Testis (tissue), 3 donors: ENCODE measurements around the gene CELSR1. TPM values are rescaled to one million over a fixed set of nuclear protein-coding genes. Genes with fewer than 3 reads are reported as not detected.

Source experiments
- DNase-seq: peaks from one replicate; pipeline ENCODE4 v3.0.0-alpha.2; 2019
- H3K27ac ChIP-seq, 2 donors: fragments of 200-600 bp; sonication (generic); one replicate each; pipeline ENCODE4 v1.5.1; 2019
- H3K27me3 ChIP-seq: fragments of 200-600 bp; sonication (generic); one replicate; pipeline ENCODE4 v1.5.1; 2019
- H3K36me3 ChIP-seq: fragments of 200-600 bp; sonication (generic); one replicate; pipeline ENCODE4 v1.5.1; 2017; ENCODE audit warnings: low read depth; ENCODE audit errors: missing control alignments
- H3K4me1 ChIP-seq: fragments of 200-600 bp; sonication (generic); one replicate; pipeline ENCODE4 v1.5.1; 2019
- H3K4me3 ChIP-seq, 2 donors: fragments of 200-600 bp; sonication (generic); one replicate each; pipeline ENCODE4 v1.5.1; 2017 to 2019
- H3K9me3 ChIP-seq: fragments of 200-600 bp; sonication (generic); one replicate; pipeline ENCODE4 v1.5.1; 2017
- POLR2A ChIP-seq: fragments of 450-650 bp; IDR thresholded peaks from one replicate; pipeline ENCODE4 v1.6.1; 2017; ENCODE audit warnings: antibody characterized with exemption, mild to moderate bottlenecking, moderate library complexity
- WGBS, 2 donors: methylation state at CpG; one replicate each; pipeline ENCODE4 v1.1.5; 2018; 5-methylcytosine and 5-hydroxymethylcytosine counted together
- intact Hi-C: fragments of 100-400 bp; cut with DNase I; formaldehyde crosslinking; loops from one replicate; pipeline ENCODE4 v1.15.1; 2023; ENCODE audit warnings: low total_unique reads
- polyA plus RNA-seq: library from polyadenylated mRNA; stranded (reverse); fragments of 350-450 nt; fragmentation: Illumina TruSeq; extraction: RNeasy Lipid Tissue Mini Kit (QIAGEN cat#74804); gene quantifications from one replicate; pipeline ENCODE4 v1.2.3, GENCODE V29; 2014; ENCODE audit warnings: low read depth, low replicate concordance; ENCODE audit not compliant: insufficient read depth
- total RNA-seq, 2 donors: library from RNA; depleted of rRNA; stranded (reverse); fragments of >200 nt; gene quantifications; one replicate each; pipeline ENCODE4 v1.2.3, GENCODE V29; 2016
- TF ChIP-seq, protein P1 (sequence below), 3 experiments: fragments of 450-650 bp in 2 of 3; fragments of 200-600 bp in 1 of 3; sonication (generic) in 1 of 3; IDR thresholded peaks; one replicate each; pipeline ENCODE4 v1.5.1; 2016 to 2019; ENCODE audit warnings: antibody characterized with exemption in 3 of 3, mild to moderate bottlenecking in 2 of 3, moderate library complexity in 1 of 3

The CELSR1 gene
- total and polyA plus RNA-seq, 3 donors from 2014 or later, result 5.6 to 21.5 (median 13.8) TPM

DNA sequence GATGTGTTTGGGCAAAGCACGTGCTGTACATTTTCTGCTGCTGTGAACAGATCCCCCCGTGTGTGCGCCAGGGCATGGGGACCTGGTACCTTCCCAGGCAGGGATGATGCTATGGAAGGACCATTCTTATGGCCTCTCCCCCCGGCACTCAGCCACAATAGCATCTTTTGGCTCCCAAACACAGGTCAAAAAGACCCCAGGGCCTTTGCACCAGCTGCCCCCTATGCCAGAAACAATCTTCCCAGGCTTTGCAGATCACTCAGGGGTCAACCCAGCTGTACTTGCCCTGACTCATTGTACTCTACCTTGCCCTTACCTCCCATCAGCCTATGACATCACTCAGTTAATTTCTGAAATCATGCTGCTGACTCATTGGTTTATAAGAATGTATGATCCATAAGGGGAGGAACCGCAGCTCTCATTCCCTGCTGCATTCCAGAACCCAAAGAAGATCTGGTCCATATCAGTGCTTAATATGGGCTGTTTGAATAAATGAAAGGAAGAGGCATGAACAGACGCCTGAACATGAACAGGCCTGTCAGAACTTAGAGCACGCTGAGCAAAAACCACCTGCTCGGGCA lies 100.7 kb downstream of the CELSR1 start:
- WGBS, 2 donors, result 89 to 95% methylated on average over 8 of the region's 8 CpGs

DNA sequence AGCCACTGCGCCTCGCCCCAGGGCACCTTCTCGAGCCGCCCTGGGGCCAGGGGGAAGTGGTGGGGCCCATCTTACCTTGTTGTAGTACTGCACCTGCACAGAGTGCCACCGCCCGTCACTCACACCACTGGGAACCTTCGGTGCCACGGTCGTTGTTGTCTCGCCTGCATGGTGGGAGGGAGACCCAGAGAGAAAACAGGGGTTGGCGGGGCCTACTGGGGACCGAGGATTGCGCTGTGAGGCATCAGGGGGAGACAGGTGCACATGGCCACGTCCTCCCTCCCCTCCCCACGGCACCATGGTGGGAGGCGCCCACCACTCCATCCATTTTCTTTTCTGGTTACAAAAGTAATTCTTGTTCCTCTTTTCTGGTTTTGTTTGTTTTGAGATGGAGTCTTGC lies 104.1 kb downstream of the CELSR1 start:
- Histone ChIP-seq H3K4me3 (no peak overlapping the region), H3K9me3 (no peaks in the 10 kb centered on the region), H3K4me1 (no peaks in the 10 kb centered on the region), H3K36me3 (no peaks in the 10 kb centered on the region), H3K27me3 (no peaks in the 10 kb centered on the region), H3K27ac (no peak overlapping the region)
- no peak for DNase-seq
- intact Hi-C loops, result no loop called here
- 91 to 94% methylated on average over 16 of the region's 16 CpGs for WGBS, 2 donors
- TF ChIP-seq, protein P1, sequence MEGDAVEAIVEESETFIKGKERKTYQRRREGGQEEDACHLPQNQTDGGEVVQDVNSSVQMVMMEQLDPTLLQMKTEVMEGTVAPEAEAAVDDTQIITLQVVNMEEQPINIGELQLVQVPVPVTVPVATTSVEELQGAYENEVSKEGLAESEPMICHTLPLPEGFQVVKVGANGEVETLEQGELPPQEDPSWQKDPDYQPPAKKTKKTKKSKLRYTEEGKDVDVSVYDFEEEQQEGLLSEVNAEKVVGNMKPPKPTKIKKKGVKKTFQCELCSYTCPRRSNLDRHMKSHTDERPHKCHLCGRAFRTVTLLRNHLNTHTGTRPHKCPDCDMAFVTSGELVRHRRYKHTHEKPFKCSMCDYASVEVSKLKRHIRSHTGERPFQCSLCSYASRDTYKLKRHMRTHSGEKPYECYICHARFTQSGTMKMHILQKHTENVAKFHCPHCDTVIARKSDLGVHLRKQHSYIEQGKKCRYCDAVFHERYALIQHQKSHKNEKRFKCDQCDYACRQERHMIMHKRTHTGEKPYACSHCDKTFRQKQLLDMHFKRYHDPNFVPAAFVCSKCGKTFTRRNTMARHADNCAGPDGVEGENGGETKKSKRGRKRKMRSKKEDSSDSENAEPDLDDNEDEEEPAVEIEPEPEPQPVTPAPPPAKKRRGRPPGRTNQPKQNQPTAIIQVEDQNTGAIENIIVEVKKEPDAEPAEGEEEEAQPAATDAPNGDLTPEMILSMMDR (IDR thresholded peaks at IDR 0.05), result no peak
- no peak for TF ChIP-seq POLR2A

More for the DNA sequence above, 100.7 kb downstream of the CELSR1 start:
- Histone ChIP-seq H3K9me3 (no peaks in the 10 kb centered on the region), H3K4me1 (no peaks in the 10 kb centered on the region), H3K4me3 (no peak overlapping the region), H3K27ac (no peak overlapping the region), H3K36me3 (no peaks in the 10 kb centered on the region), H3K27me3 (no peaks in the 10 kb centered on the region)
- intact Hi-C loops, result no loop called here
- DNase-seq, result no peak
- no peak for TF ChIP-seq POLR2A
- TF ChIP-seq, protein P1 (IDR thresholded peaks at IDR 0.05), result no peak

DNA sequence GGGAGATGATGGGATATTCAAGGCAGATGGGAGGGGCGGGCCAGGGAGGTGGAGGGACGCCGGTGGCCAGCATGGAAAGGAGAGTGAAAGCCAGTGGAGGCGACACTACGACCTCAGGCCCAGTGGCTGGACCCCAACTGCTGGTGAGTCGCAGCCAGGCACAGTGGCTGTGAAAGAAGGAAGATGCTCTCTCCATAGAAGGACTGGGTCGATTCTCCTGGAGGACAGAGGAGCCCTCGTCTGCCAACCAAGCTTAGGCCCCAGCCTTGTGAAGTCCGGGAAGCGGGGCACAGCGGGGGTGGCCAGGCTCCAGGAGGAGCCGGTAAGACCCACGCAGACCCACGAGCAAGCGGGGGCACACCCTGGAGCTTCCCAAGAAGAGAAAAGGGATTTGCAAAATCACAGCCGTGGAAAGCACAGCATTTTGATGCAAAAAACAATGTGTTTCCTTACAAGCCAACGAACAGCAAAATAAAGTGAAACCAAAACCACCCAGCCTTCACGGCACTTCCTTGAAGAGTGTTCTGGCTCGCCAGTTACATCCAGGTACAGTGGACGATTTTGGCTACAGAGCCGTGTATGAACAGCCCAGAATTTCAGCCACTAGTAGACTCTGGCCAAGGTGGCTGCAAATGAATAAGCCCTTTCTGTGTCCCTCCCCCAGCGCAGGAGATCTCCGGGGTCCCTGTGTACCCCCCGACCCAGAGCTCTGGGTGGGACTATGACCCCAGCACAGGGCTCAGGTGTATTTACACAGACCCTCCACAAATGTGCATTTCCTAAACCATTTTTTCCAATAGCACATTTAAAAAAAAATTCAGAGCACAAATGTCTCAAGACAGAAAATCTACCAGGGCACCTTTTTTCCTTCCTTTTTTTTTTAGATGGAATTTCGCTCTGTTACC lies 105.0 kb downstream of the CELSR1 start:
- Histone ChIP-seq H3K4me3 (no peak overlapping the region), H3K36me3 (no peaks in the 10 kb centered on the region), H3K27me3 (no peaks in the 10 kb centered on the region), H3K9me3 (no peaks in the 10 kb centered on the region), H3K27ac (no peak overlapping the region), H3K4me1 (no peaks in the 10 kb centered on the region)
- TF ChIP-seq, protein P1 (IDR thresholded peaks at IDR 0.05), result no peak
- no peak for TF ChIP-seq POLR2A
- intact Hi-C loops, result no loop called here
- DNase-seq, result no peak
- 71 to 73% methylated on average over 20 to 25 of the region's 25 CpGs for WGBS, 2 donors

DNA sequence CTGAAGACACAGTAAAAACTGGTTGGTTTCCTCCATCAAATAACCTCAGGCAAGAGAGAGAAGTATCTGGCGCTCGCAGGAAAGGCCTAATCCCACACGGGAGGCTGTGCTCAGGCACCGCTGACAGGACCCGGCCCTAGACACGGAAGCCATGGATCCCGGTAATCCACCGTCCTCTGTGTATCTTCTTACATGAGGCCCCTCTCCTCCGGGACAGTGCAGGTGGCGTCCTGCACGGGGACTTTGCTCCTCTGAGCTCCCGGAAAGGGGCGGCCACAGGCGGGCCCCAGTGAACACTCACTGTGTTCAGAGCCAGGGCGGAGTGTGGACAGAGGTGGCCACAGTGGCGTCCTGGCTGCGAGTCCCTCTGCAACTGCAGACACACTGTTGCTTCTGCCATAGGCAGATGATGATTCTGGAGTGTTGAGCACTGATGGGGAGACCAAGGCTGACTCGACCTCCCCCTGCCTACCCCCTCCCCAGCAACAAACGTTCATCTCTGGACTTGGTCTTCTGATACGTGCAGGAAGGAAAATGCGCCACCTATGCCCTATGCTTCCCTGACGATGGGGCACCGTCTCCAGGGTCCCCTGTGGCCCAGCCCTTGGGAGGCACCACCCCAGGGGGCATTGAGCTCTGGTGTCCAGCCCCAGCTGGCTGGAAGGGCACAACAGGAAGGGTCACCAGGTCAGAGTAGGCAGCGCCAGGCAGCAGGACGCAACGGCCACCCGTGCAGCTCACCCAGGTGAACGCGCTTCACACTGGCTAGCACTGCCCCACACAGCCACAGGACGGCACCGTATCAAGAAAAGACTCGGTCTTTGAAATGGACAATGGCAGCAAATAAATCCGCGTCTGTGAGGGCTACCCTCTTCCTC lies 106.2 kb downstream of the CELSR1 start:
- Histone ChIP-seq H3K4me3 (no peak overlapping the region), H3K4me1 (no peaks in the 10 kb centered on the region), H3K36me3 (no peaks in the 10 kb centered on the region), H3K9me3 (no peaks in the 10 kb centered on the region), H3K27me3 (no peaks in the 10 kb centered on the region), H3K27ac (no peak overlapping the region)
- no peak for TF ChIP-seq POLR2A
- TF ChIP-seq, protein P1 (IDR thresholded peaks at IDR 0.05), result no peak
- 88 to 89% methylated on average over 34 of the region's 34 CpGs for WGBS, 2 donors
- intact Hi-C loops, result no loop called here
- DNase-seq, result no peak
